Right hindlimb (tissue), 1 donor: ENCODE data around the gene GPR141.
"Not testable (repeated sequence)": the region's sequence is repeated elsewhere in the genome, so short reads cannot be mapped to it uniquely, and the experiment has no call there.

Experiments
- DNase-seq: peaks from one replicate; pipeline ENCODE4 v3.0.0-alpha.2; 2018

Gene GPR141

DNA sequence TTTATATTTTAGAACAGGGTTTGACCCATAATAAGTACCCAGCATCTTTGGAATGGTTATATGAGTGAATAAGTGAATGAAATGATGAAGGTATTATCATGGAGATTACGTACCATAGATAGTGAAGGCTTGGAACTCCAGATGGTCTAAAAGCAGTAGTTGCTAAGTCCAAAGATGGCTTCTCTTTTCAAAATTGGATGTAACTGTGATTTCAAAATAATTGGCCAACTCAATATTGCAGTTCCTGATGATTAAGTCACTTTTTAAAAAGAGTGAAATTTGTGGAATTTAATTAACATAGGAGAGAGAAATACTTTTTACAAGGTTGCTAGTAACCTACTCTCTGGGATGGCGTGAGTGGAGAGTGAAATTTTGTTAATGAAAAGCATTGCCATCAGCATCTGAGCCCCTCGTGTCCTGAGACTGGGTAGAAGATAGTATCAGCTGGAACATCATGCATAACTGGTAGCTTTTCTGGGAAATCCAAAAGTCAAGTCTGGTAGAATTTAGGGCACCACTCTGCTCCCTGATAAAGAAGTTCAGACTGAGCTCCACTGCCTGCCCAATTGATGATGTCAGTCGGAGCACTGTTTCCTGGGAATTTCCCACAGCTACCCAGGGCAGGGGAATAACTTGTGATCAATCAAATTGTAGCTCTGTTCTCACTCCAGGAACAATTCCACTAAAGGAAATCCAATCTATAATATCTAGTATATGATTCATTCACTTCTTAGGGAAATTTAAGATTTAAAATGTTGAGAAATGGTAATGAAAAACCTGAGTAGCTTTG is 3.2 kb downstream of the GPR141 start:
- DNase-seq = no peak

DNA sequence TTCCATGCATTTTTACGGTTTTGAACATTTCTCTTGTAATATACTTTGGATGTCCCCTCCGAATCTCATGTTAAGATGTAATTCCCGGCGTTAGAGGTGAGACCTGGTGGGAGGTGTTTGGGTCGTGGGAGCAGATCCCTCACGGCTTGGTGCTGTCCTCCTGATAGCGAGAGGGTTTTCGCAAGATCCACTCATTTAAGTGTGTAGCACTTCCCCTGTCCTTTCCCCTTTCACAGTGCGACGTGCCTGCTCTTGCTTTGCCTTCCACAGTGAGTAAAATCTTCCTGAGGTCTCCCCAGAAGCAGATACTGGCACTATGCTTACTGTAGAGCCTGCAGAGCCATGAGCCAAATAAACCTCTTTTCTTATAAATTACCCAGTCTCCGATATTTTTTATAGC is 6.6 kb downstream of the GPR141 start:
- no peak for DNase-seq

DNA sequence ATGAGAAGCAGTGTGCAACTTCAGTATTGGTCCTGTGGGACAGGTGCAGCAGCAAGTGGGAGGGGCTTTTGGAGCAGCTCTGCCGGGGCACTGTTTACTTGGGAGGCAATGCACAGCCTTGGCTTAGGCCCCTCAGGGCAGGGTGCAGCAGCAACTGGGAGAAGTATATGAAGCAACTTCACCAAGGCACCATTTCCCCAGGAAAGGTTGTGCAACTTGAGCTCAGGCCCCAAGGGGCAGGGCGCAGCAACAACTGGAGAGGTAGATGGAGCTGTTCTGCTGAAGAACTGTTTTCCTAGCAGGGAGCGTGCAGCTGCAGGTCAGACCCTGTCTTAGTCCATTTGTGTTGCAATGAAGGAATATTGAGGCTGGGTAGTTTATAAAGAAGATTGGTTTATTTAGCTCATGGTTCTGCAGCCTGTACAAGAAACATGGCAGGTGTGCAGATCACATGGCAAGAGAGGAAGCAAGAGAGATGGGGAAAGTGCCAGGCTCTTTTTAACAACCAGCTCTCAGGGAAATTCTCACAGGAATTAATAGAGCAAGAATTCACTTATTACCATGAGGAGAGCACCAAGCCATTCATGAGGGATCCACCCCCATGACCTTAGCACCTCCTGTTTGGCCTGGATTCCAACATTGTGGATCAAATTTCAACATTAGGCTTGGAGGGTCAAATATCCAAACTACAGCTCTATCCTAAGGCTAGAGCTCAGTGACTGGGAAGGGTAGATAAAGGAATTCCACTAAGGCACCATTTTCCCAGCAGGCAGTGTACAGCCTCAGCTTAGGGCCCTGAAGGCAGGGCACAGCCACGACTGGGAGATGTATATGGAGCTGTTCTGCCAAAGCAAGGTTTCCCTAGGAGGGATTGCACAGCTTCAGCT is 10.9 kb downstream of the GPR141 start:
- no peak for DNase-seq

DNA sequence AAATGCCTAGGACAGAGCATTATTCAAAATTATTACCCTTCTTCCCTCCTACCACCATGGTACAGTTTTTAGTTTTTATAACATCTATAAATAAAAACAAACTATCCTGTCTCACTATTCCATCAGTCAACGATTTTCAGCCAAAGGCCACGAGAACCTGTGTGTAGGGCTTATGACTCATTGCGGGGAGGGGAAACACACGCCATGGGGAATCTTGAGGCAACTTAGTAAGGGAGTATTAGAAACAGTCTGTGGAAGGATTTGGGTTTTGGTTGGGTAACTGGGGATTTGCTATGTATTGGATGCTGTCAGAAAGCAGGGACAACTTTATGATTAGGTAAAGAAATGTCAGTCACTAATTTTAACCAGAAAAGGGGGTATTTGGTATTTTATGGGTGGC is 14.7 kb downstream of the GPR141 start:
- DNase-seq = no peak

DNA sequence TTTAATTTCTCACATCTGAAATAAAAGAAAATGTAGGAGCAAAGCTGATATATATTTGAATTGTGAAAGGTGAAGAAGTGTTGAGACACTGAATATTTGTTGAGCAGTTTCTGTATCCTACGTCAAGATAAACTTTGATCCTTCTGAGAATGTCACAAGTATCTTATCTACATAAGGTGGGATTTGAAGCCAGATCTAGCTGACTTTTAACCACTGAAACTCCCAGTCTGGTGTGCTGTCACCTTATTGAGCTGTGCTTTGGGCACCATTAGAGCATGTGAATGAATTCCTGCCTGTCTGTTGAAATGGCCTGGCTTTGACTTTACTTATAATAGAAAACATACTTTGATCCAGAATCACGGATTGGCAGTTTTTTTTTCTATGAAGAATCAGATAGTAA is 15.2 kb downstream of the GPR141 start:
- no peak for DNase-seq

DNA sequence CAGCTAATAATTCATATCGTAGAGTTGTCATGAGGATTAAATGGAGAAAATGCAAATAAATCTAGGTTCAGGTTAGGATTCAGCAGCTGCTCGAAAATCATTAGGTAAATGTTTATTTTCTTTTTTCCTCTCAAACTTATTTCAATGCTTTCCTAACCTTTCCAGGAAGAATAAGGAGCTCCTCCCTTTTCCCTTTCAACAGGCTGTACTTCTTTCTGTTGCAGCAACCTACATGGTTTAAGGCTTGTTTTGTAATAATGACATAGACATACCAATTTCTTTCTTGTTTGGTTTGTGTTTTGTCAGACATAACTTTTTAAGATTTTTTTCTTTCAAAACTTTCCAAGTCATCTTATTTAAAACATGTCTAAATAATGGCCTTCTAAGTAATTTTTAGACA is 18.2 kb downstream of the GPR141 start:
- no peak for DNase-seq

DNA sequence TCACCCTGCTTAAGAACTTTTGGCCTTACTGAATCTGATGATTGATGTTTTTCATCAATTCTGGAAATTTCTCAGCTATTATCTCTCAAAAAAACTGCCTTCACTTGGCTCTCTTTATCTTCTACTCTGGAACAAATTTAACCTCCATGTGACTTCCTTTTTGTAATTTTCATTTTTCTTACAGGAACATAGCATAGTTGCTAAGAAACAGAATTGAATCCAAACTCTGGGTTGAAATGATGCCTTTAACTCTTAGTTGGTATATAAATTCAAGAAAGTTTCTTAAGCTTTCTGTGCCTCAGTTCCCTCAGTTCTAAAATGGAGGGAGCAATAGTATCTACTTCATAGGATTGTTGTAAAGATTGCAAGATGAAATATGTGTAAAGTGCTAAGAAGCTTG is 19.8 kb downstream of the GPR141 start:
- no peak for DNase-seq

DNA sequence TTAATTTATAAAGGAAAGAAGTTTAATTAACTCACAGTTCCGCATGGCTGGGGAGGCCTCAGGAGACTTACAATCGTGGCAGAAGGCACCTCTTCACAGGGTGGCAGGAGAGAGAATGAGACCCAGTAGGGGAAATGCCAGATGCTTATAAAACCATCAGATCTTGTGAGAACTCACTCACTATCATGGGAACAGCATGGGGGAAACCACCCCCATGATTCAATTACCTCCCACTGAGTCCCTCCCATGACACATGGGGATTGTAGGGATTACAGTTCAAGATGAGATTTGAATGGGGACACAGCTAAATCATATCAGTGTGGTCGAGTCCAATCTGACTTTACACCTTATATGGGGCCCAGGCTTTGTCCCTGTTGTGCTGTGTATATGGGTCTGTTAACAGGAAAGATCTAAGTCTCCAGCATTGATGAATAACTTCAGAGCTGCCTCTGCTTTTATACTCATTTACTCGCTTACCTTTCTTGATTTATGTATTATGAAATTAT is 20.8 kb downstream of the GPR141 start:
- DNase-seq = not testable (repeated sequence)

DNA sequence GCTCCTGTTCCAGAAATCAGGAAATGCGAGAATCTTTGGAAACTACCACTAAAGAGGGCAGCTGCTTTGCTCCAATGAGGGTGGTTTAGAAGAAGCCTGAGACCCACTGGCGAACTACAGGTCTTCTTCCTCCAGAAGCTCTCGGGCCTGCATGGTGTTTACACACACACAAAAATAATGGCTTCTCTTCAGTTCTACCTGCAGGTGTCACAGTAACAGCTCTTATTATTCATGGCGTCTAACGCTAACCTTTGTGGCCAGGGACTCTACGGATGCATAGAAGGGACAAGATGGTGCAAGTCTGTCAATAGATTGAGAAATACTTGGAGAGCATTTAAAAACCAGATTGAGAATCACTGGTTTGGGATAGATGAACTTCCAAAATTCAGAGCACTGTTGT is 22.4 kb downstream of the GPR141 start:
- DNase-seq = no peak

DNA sequence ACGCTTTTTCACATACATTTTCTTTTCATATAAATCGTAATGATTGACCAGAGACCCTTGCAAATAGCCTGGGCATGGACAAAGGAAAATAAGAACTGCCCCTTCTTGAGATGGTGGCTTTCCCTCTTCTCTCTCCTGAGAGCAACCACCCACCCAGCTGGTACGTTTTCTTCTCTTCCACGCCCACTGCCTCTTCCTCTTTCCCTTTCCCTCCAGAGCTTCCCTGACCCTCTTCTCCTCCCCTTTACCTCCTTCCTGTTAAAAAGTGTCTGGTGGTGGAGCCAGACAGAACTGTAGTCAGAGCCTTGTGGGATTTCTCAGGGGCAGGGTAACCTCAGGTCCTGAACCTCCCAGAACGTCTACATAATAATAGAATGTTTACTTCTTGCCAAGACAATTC is 23.2 kb downstream of the GPR141 start:
- no peak for DNase-seq

DNA sequence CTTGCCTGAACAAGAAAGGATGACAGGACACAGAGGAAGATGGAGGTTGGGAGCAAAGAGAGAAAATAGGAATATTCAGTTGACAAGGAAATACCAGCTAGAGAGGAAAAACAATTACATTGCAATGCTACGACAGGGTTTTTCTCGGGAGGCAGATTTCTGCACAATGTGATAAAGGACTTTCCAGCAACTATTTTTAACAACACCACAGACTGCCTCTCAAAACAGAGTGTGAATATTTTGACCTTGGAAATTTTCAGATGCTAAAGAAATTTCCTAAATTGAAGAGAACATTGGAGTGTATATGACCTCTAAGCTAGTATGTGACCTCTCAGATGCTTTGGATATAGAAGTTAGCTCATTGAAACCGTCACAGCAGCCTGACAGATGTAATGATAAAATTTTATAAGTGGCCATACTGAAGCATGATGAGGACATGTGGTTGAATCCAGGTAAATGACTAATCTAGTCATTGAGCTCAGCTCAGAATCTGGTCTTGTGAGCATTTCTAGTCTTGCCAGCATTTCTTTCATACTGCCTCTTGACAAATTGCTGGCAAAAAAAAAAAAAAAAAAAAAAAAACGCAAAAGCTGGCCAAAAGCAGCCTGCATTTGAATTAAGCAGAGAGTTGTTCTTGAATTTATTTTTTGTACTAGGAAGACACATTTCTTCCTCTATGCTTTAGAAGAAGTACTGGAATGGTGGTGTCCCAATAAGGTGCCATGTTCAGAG is 24.4 kb downstream of the GPR141 start:
- DNase-seq = no peak

DNA sequence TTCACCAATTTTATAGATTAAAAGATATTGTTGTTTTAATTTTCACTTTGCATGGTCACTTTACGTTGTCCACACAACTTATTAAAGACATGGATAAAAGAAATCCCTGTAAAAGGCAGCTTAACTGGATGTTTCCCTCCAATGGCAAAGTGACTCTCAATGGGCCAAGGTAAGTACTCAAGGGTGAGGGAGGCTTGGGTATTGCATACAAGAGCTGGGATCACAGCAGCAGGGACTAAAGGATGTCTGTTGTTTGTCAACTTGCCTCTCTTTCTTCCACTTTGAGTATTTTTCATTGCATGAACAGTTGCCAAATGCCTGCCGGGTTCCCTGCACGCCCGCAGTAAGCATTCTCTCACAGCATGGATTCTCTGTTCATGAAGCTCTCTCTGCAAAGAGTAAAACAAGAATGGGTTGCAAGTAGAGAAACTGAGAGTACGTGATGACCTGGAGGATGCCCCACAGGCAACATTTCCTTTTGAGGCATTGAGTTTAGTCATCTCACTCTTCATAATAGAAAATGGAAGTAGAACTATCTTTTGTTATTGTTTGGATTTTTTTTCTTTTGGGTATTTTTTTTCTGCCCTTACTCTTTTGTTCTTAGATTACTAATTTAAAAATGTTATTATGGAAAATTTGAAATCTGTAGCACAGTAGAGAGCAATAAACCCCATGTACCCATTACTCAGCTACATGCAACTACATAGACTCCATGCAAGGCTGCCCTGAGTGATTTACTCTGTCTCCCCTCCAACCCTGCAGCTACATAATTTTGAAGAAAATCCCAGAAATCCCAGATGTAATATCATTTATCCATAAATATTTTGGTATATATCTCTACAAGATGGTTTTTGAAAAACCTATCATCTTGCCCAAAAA is 26.3 kb downstream of the GPR141 start:
- DNase-seq = no peak

DNA sequence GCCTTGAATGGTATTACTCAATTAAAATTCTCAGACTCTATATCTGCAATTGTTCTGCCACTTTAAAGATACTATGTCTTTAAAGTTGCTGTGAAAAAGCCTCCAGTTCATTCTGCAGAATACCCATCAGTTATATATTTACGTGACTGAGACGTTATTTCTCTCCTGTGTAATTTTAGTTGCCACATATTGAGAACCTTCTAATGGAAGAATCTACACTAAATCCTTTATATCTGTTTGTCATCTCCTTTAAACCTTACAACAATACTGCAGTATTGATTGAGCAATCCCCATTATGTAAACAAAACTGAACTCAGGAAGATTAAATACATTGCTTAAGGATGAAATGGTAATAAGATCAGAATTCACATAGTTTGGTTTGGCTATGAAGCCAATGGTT is 30.0 kb downstream of the GPR141 start:
- DNase-seq = no peak

DNA sequence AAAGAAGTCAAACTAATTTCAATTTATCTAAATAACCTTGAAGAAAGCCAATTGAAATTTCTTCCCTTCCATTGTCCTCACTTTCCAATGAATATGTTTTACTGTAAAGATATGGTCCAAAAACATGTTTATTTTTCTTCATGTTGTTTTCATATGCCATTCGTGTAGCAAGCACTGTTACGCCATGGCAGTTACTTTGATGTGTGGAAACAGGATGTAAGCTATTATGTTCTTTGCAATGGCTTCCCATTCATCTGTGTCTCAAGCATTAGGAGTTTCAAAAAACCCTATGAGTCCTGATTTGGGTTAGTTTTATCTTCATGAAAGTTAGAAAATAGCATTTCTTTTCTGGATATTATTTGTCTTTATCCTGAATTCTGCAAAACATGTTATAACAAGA is 31.0 kb downstream of the GPR141 start:
- no peak for DNase-seq

DNA sequence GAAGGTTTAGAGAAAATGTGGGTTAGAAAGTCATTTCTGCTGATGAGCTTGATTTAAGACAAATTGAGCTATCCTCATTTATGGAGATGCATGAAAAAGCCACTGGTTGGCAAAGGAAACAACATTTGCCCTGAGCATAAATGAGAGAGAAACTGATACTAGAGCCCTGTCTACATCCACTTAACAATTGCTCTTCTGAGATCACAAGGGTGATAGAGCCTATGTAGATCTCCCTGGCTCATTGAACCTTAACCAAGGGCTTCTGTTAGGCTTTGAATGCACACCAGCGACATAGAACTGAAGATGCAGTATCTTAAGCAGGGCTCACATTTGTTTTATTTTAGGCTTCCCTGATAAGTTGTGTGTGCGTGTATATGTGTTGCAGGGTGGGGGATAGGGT is 35.0 kb downstream of the GPR141 start:
- no peak for DNase-seq

DNA sequence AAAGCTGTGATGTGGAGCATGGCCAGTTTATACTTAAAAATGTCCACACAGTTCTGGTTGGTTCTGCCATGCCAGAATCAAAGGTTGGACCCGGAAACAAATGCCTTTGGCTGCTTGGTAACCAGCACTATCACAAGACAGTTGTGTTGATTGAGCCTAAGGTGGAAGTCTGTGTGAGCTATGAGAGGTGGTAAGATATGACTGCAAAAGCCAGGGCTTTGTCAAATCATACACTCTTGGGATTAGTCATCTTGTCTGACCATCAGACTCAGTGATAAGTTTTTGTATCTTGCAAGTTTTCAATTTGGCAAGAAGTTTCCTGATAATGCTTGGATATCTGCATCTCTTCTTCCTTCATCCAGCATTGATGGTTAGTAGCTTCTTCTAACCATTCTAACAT is 35.5 kb downstream of the GPR141 start:
- DNase-seq = no peak

DNA sequence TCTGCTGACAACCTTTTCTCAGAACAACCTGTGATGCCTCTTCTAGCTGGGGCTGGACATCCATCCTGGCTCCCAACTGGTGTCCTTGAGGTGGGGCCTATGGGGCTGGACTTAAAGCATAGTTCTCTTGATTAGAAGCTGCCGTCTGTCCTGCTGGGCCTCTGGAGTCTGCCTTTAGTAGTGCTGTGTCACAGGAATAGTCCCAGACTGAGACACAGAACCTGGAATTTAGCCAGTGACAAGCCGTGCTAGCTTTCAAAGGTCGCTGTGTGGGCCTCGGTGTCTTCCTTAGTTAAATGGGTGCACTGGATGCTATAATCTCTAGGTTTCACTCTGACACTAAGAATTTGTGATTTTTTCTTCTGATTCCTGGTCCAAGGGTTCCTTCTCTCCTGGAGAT is 41.2 kb downstream of the GPR141 start:
- no peak for DNase-seq

DNA sequence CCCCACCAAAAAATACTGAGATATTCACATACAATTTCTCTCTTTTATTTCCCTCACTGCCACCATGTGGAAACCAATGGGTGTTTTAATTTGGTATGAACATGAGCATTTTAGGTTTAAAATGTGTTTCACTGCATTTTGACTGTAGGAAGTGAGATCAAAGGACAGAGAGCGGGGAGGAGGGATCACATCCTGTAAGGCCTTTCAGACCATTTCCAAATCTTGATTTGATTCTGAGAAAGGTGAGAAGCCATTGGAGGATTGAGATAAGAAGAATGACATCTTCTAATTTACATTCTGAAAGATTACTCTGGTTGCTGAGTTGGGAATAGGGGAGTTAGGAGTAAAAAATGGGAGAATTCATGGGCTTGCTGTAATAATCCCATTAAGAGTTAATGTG is 42.5 kb downstream of the GPR141 start:
- DNase-seq = no peak

DNA sequence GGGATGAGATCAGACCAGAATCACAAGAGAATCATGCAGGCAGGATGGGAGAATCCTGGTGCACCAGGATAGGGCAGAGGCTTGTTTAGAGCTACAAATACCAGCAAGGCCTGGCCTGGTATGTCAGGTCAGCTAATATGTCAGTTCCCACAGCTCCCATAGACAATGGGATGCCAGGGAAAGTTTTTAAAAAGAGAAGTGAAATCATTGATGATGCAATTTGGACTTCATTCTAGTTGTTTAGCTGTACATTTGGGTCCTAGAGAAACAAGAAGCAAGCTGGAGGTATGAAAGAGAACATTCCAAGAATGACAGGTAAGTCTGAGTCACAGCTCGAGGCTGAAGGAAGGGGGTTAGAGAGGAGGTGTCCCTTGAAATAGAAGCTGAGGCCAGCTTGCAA is 45.2 kb downstream of the GPR141 start:
- no peak for DNase-seq

DNA sequence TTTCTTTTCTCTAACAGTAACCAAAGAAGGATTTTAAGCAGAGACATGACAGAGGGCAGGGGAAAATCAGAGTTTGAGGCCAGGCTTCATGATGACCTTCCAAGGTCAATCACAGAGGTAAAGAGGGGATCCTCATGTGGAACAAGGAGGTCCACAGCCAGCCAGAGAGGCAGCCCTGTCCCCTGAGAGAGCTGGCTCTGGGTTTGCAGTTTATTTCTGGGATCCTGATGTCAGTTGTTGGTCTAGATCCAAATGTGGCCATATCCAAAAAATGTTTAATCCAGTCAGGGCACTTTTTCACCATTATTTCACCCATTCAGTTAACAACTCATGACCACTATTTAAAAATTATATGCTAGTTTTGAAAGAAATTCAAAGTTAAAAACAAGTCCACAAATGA is 45.6 kb downstream of the GPR141 start:
- no peak for DNase-seq

DNA sequence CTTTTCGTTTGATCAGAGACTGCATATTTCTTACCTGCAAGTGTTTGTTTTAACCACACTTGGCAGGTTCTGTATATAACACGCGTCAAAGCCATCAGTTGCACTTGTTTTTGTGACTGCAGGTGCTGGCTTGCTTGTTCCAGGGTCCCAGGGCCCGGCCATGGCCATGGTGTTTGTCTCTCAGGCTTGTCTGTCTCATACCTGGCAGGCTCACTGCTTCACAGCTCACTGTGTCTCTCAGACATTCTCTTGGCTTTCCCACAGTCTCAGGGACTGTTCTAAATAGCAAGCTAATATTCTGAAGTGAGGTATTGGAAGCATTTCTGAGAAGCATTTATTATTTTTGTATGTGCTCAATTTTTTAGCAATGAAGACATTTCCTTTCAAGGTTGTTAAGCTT is 46.9 kb downstream of the GPR141 start:
- peak; percentile 38 for DNase-seq

DNA sequence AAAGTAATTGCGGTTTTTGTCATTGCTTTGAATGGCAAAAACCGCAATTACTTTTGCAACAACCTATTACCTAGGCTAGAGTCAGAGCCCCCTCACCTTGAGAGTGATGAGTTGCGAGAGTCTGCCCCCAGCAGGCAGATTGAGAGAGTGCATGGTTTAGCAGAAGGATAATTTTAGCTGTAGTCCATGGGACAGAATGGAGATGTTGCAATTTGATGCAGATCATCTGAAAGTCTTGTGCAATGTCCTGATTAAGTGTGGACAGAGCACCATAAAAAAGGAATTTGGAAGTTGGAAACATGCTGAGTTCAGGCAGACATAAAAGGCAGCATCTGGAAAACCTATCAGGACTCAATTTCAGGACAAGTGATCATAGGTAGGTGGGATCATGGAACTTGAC is 48.7 kb downstream of the GPR141 start:
- peak; percentile 59 for DNase-seq
